GM04504 (cell line): ENCODE data around the gene ITGB2.

Experiments used
- DNase-seq: peaks from one replicate; pipeline ENCODE4 v3.0.0-alpha.2; 2012; ENCODE audit warnings: low read depth

The ITGB2 gene

DNA sequence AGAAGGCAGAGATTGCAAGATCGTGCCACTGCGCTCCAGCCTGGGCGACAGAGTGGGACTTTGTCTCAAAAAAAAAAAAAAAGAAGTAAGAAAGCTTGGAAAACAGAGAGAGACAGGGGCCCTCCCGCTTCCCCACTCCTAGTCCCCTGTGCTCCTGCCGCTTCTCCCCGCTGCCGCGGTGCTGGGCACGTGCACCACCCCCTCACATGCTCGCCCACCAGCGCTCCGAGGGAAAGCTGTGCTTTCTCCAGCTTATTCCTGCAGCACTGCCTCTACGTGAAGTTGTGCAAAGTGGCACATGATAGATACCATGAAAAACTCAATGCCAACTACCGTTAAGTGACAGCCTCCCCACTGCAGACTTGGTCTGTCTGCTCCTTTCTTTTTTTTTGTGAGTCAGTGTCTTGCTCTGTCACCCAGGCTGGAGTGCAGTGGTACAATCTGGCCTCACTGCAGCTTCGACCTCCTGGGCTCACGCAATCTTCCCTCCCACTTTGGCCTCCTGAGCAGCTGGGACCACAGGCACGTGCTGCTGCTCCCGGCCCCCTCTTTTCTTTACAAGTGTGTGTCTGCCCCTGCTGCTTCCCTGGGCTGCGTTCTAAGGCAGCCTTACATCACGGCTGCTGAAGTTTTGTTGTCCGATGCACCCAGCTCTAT is 34.6 kb upstream of the ITGB2 start:
- DNase-seq, result no peak

GRCh38 chr21:44954281-44954771 is 33.6 kb upstream of the ITGB2 start:
- DNase-seq, result no peak

- no peak for DNase-seq
These were observed 32.9 kb upstream of the ITGB2 start for GRCh38 chr21:44953628-44954021.

- no peak for DNase-seq
These were observed 32.4 kb upstream of the ITGB2 start for GRCh38 chr21:44952929-44953627.

DNA sequence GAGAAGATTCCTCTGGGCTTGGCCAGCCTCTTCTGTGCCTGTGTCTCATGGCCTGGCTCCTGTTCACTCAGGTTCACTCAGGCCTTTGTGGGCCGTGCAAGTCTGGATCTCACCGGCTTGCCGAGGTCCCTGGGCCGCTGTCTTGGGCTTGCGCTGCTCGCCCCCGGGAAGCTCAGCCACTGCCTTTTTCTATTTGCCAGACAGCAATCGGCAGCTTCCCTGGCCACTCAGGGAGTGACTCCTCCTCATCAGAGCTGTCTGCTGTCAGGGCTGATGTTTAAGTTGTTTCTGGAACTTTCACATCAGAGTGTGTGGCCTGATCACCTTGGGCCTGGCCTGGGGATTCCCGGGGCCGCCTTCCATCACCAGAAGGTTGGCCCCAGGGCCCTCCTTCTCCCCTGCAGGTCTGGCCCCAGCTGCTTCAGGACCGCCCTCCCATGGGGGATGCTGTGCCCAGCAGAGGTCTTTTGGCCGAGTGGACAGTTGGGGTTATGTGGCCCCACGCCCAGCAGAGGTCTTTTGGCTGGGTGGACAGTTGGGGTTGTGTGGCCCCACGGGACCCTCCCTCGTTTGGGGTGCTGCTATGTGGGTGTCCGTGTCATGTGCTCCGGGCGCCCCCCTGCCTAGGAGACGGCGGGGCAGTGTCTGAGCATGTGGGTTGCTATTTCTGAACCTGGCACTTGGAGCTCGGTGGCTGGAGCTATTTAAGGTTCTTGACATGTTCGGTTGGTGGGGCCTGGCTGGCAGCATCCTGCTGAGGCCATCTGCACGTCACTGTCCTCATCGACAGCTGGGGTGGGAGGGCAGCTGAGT is 31.6 kb upstream of the ITGB2 start:
- no peak for DNase-seq

GRCh38 chr21:44951186-44951915 is 30.7 kb upstream of the ITGB2 start:
- DNase-seq, result no peak

- DNase-seq, result no peak
These were observed 29.7 kb upstream of the ITGB2 start for GRCh38 chr21:44950351-44950750.

DNA sequence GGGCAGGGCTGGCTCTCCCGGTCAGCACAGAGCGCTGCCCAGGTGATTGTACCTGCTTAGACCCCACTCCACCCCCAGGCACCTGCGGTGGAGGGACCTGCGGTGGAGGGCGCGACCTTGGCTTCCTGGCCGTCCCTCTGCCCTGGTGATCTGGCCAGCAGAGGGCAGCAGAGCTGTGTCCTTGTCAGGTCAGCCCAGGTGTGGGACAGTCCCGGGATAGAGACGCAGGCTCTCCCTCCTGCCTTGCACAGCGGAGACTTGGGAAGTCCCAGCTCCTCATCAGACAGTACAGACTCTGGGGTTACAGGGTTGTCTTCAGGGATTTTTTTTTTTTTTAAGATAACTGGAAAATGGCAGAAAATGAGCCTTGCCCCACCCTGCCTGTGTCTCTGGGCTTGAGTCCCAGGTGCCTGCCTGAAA is 29.1 kb upstream of the ITGB2 start:
- DNase-seq, result no peak

DNA sequence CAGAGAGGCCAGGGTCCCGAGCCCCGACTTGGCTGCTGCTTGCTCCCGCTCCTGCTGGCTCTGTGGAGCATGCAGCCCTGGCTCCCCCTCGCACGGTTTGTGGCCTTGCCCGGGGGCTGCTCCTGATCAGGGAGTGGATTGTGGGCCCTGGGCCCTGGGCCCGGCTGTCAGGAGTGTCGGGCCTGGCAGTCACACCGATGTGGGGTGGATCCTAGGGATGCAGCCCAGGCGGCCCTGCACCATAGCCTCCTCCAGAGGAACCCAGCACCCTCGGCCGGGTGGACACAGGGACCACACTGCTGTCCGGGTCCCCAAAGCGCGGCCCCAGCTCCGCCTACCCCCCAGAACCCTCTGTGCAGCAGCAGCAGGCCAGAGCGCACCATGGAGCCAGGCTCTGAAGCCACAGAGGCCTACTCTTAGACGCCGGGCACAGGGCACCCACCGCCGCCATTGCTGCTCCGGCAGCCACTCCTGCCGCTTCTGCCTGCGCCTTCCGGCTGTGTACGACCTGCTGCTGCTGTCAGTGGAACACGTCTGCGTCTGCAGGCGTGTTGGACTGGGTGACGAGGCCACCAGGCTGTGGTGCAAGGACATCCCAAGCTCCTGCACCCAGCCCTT is 28.6 kb upstream of the ITGB2 start:
- no peak for DNase-seq

DNA sequence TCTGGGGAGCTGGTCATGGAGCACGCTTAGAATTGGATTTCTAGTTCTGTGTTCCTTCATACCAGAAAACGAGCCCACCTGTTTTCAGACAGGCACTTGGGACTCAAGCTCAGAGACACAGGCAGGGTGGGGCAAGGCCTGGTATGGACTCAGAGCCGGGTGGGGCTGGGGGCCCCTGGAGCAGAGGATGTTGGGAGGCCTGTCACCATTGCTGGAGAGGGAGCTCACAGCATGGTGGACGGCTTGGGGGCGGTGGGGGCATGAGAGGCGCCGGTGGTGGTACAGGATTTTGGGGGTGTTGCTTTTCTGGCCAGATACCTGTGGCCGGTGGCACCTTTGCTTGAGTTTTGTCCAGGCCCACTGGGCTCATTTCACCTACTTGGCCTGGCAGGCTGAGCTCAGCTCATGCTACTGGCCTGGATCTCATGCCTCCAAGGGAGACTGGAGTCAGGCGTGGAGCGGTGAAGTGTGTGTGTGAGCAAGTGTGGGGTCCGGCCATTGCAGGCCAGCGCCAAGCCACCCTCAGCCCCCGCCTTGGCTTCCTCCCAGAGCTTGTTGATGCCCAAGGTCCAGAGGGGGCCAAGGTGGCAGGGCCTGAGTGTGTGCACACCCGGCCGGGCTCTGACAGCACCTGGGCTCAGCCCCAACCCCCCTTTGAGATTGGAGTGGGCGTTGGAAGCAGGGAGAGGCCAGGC is 27.9 kb upstream of the ITGB2 start:
- no peak for DNase-seq

DNA sequence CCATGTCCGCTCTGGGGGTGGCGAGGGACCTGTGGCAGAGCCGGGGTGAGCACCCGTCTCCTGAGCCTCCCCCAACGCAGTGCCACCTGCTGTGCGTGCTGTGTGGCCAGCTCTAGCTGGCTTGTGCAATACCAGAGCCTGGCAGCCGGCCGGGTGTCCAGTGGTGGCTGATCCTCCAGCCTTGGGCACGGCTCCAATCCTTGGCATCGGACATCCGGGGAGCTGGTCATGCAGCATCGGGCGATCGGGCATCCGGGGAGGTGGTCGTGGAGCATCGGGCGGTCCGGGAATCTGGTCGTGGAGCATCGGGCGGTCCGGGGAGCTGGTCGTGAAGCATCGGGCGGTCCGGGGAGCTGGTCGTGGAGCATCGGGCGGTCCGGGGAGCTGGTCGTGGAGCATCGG is 27.2 kb upstream of the ITGB2 start:
- no peak for DNase-seq

DNA sequence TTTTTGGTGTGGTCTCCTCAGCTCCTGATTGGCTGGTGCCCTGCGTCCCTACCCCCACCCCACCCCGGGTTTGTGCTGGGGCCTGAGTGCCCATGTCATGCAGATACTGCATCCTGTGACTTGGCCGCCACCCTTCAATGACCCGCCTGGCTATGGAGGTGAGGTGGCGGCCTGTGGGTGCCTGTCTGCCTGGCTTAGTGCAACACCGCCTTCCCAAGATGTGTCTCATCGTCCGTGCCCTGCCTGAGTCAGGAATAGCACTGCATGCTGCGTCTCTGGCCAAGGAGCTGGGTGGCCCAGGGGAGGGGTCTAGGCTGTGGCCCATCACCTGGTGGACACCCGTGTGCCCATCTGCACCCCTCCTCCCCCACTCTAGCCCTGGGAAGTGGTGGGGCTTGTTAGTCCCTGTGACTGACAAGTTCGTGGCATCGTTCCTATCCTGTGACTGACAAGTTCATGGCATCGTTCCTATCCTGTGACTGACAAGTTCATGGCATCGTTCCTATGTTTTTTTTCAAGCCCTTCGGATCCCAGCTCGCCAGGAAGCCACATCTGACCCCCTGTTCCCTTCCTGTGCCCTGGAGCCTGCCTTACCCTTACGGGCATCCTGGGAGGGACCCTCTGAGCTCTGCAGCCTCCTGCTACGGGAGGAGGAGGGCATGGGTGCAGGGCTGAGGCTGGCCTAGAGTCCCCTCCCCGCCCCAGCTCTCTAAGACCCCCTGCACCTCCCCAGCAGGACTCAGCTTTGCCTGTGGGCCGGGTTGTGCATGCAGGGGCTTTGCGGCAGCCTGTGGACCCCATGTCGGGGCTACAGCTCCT is 26.6 kb upstream of the ITGB2 start:
- no peak for DNase-seq

- no peak for DNase-seq
These were observed 25.7 kb upstream of the ITGB2 start for GRCh38 chr21:44946254-44947041.

DNA sequence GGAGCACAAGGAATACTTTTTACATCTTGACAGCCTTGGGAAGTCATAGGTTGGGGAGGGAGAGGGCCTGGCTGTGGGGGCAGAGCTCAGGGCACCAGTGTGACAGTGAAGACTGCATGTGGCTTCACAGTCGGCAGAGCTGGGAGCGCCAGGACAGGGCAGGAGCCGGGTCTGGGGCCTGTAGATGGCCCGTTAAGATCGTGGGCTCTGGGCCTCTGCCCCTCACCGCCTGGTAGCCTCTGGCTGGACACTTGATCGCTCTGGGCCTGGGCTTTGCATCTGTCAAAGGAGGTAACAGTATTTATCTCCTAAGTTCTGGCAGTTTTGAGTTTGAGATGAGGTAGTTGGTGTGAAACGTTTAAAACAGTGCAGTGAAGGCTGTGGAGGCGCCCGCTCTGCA is 23.9 kb upstream of the ITGB2 start:
- DNase-seq, result no peak

DNA sequence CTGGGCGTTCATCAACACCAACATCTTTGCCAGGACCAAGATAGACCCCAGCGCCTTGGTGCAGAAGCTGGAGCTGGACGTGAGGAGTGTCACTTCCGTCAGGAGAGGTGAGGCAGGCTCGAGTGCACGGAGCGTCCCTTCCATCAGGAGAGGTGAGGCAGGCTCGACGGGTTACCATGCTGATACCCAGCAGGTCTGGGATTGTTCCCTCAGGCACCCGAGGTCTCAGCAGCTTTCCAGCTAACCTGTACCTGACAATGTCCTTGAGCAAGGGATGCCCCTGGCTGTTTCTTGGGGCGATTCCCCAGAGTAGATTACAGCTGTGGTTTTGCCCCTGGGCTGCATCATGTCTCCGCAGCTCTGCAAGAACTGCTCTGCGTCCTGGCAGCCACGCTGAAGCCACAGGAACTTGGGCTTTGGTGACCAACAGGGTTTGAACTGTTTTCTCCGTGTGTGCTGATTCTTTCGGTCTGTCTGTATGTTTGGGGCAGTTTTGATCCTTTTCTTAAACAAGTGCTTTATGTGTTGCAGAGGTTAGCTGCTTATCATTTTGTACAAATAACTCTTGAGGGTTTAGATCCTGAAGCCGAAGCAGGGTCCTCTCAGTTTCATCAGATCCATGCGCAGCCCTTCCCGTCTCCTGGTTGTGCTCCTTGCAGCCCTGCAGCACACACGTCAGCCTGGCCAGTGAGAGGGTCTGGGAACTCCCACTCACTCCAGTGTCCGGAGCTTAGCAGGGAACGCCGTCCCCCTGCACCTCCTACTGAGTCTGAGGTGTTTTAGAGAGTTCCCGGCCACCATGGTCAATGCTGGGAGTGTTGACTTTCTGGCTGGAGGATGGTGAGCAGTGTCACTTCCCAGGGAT is 23.2 kb upstream of the ITGB2 start:
- DNase-seq, result no peak

DNA sequence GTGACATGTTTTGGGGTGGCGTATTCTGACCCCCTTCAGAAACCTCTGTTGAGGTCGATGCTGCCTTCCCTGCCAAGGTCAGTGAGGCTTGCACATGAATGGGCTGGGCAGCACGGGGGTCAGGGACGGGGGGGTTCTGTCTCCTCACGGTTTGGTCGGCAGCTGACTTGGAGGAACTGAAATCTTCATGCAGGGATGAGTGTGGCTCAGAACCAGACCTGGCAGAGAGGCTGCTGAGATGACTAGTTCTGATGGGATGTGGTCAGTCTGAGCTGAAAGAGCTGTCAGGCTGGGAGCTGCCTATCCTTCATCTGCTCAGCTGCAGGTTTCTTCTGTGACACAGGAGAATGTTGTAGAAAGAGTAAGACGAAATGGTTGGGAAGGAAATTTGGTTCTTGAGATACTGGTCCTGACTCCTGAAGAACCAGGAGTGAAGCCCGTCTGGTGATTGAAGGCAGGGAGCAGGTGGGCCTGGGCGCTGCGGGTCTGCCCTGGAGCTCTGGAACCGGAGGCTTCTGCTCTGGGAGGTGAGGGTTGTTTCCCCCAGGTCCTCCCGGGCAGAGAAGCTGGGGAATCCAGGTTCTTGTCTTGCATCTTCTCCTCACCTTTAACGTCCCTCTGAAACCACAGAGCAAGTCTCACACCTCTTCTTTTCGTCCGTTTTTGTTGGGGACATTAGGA is 22.4 kb upstream of the ITGB2 start:
- DNase-seq, result no peak

DNA sequence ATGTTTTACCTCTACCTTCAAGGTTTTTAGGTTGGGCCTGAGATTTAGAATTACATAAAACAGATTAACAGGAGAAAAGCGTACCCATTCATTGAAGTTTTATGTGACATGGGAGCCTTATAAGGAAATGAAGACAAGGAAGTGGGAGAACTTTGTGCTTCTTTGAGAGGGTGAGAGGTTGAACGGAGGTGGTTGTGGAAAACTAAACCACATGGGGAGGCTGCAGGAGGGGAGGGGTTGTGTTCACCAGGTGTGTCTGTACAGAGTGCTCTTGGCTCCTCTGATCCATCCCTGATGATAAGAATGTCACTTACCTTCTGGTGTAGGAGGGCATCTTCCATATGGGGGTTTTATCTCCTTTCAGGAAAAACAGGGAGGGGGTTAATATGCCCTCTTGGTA is 21.9 kb upstream of the ITGB2 start:
- DNase-seq, result no peak

- DNase-seq, result no peak
These were observed 20.9 kb upstream of the ITGB2 start for GRCh38 chr21:44941567-44941966.
